GM18517 (cell line): ENCODE results near the gene TMOD1.

Experiments
- ATAC-seq: cut with Tn5 transposase; IDR thresholded peaks from one replicate; pipeline ENCODE4 v1.9.1; 2021; ENCODE audit warnings: mild to moderate bottlenecking, moderate library complexity; ENCODE audit not compliant: unreplicated experiment

TMOD1 gene

GRCh38 chr9:97545486-97545885 lies 44.0 kb downstream of the TMOD1 start:
- no peak for ATAC-seq

GRCh38 chr9:97547098-97547829 lies 45.8 kb downstream of the TMOD1 start:
- no peak for ATAC-seq

GRCh38 chr9:97548379-97548778 lies 46.9 kb downstream of the TMOD1 start:
- no peak for ATAC-seq

- ATAC-seq, result no peak
Measured at GRCh38 chr9:97548819-97549540, 47.5 kb downstream of the TMOD1 start.

GRCh38 chr9:97550386-97550785 lies 48.9 kb downstream of the TMOD1 start:
- no peak for ATAC-seq

GRCh38 chr9:97551308-97551707 lies 49.8 kb downstream of the TMOD1 start:
- ATAC-seq, result no peak

GRCh38 chr9:97553141-97553540 lies 51.7 kb downstream of the TMOD1 start:
- ATAC-seq, result no peak

GRCh38 chr9:97553841-97554240 lies 52.4 kb downstream of the TMOD1 start:
- no peak for ATAC-seq

GRCh38 chr9:97554566-97555075 lies 53.2 kb downstream of the TMOD1 start:
- ATAC-seq, result no peak

GRCh38 chr9:97555164-97555563 lies 53.7 kb downstream of the TMOD1 start:
- ATAC-seq, result no peak

GRCh38 chr9:97556036-97556720 lies 54.7 kb downstream of the TMOD1 start:
- ATAC-seq, result no peak

- ATAC-seq, result no peak
Measured at GRCh38 chr9:97556721-97557605, 55.5 kb downstream of the TMOD1 start.

GRCh38 chr9:97557606-97558095 lies 56.2 kb downstream of the TMOD1 start:
- ATAC-seq, result no peak

- peak; percentile 26 for ATAC-seq
Measured at GRCh38 chr9:97558701-97559101, 57.2 kb downstream of the TMOD1 start.

GRCh38 chr9:97559111-97559514 lies 57.6 kb downstream of the TMOD1 start:
- ATAC-seq, result peak; percentile 91

GRCh38 chr9:97560154-97560553 lies 58.7 kb downstream of the TMOD1 start:
- no peak for ATAC-seq

GRCh38 chr9:97560851-97561250 lies 59.4 kb downstream of the TMOD1 start:
- ATAC-seq, result no peak

- ATAC-seq, result no peak
Measured at GRCh38 chr9:97561501-97561900, 60.0 kb downstream of the TMOD1 start.

- no peak for ATAC-seq
Measured at GRCh38 chr9:97562542-97562941, 61.1 kb downstream of the TMOD1 start.

- ATAC-seq, result no peak
Measured at GRCh38 chr9:97563458-97564135, 62.1 kb downstream of the TMOD1 start.
